ENCODE measurements around the gene TMC1.

DNA sequence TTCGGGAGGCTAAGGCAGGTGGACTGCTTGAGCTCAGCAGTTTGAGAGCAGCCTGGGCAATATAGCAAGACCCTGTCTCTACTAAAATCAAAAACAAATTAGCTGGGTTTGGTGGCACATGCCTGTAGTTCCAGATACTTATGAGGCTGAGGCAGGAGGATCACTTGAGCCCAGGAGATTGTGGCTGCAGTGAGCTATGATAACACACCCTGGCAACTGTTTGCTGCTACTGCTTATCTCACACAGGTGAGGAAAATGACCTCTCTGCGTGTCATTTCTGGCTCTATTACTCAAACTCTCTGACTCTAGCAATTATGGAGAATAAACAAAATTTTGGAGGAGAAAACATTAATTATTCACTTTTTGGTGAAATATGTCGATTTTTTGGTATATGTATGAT is 45.3 kb upstream of the TMC1 start:
- TF ChIP-seq POLR2A (IDR thresholded peaks at IDR 0.05), result no peak
- TF ChIP-seq, protein P1, sequence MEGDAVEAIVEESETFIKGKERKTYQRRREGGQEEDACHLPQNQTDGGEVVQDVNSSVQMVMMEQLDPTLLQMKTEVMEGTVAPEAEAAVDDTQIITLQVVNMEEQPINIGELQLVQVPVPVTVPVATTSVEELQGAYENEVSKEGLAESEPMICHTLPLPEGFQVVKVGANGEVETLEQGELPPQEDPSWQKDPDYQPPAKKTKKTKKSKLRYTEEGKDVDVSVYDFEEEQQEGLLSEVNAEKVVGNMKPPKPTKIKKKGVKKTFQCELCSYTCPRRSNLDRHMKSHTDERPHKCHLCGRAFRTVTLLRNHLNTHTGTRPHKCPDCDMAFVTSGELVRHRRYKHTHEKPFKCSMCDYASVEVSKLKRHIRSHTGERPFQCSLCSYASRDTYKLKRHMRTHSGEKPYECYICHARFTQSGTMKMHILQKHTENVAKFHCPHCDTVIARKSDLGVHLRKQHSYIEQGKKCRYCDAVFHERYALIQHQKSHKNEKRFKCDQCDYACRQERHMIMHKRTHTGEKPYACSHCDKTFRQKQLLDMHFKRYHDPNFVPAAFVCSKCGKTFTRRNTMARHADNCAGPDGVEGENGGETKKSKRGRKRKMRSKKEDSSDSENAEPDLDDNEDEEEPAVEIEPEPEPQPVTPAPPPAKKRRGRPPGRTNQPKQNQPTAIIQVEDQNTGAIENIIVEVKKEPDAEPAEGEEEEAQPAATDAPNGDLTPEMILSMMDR (IDR thresholded peaks at IDR 0.05), result no peak

Measured in suprapubic skin (tissue), 3 donors.